ENCODE results near the gene TNFRSF19.

TNFRSF19 gene

GRCh38 chr13:23722726-23723453 is 152.7 kb downstream of the TNFRSF19 start:
- no peak for DNase-seq (ENCODE audit: low read depth)

- DNase-seq (ENCODE audit: low read depth): peak; percentile 84
Observed at GRCh38 chr13:23723471-23723870, 153.3 kb downstream of the TNFRSF19 start.

GRCh38 chr13:23724196-23724970 is 154.2 kb downstream of the TNFRSF19 start:
- DNase-seq (ENCODE audit: low read depth): peak; percentile 66

Measured in amniotic epithelial cell (primary cell).